SHP77 (cell line): ENCODE measurements around the gene ANKRD55.
"Not testable (repeated sequence)": the region's sequence is repeated elsewhere in the genome, so short reads cannot be mapped to it uniquely, and the experiment has no call there.

Experiments
- DNase-seq, 2 experiments: peaks; one replicate each; lab custom pipeline; 2025; lab: John Stamatoyannopoulos, UW

ANKRD55 gene

GRCh38 chr5:56168066-56168478 is 65.1 kb downstream of the ANKRD55 start:
- DNase-seq: no peak

- no peak for DNase-seq
These were observed 65.6 kb downstream of the ANKRD55 start for GRCh38 chr5:56167519-56167918.

GRCh38 chr5:56166671-56167385 is 66.3 kb downstream of the ANKRD55 start:
- DNase-seq: no peak

GRCh38 chr5:56164376-56164775 is 68.8 kb downstream of the ANKRD55 start:
- no peak for DNase-seq

GRCh38 chr5:56161927-56162326 is 71.2 kb downstream of the ANKRD55 start:
- DNase-seq: no peak

GRCh38 chr5:56161439-56161823 is 71.7 kb downstream of the ANKRD55 start:
- no peak for DNase-seq

- no peak for DNase-seq
These were observed 72.2 kb downstream of the ANKRD55 start for GRCh38 chr5:56160723-56161438.

GRCh38 chr5:56159521-56159947 is 73.6 kb downstream of the ANKRD55 start:
- no peak for DNase-seq

- no peak for DNase-seq
These were observed 74.7 kb downstream of the ANKRD55 start for GRCh38 chr5:56158331-56158960.

GRCh38 chr5:56157191-56157621 is 75.9 kb downstream of the ANKRD55 start:
- DNase-seq: not testable (repeated sequence)

GRCh38 chr5:56156585-56157190 is 76.4 kb downstream of the ANKRD55 start:
- not testable (repeated sequence) for DNase-seq

GRCh38 chr5:56155992-56156584 is 77.0 kb downstream of the ANKRD55 start:
- DNase-seq: no peak

GRCh38 chr5:56154732-56155484 is 78.2 kb downstream of the ANKRD55 start:
- DNase-seq: no peak

GRCh38 chr5:56152437-56152836 is 80.7 kb downstream of the ANKRD55 start:
- DNase-seq: no peak

- not testable (repeated sequence) for DNase-seq
These were observed 82.4 kb downstream of the ANKRD55 start for GRCh38 chr5:56150756-56151155.

GRCh38 chr5:56148453-56148971 is 84.6 kb downstream of the ANKRD55 start:
- peak in 1 of 2 experiments; percentile 4 for DNase-seq

GRCh38 chr5:56147659-56148230 is 85.4 kb downstream of the ANKRD55 start:
- DNase-seq: no peak

- no peak for DNase-seq
These were observed 86.0 kb downstream of the ANKRD55 start for GRCh38 chr5:56147106-56147505.

- no peak for DNase-seq
These were observed 86.5 kb downstream of the ANKRD55 start for GRCh38 chr5:56146674-56147073.

- DNase-seq: no peak
These were observed 87.6 kb downstream of the ANKRD55 start for GRCh38 chr5:56145511-56145910.

- DNase-seq: no peak
These were observed 88.0 kb downstream of the ANKRD55 start for GRCh38 chr5:56145106-56145505.
